SK-N-SH (cell line): ENCODE data around the gene CD63. TPM values are rescaled to one million over a fixed set of nuclear protein-coding genes. Genes with fewer than 3 reads are reported as not detected.
A peak's percentile ranks its signal among the peaks of the same experiment; 100 is the strongest.

Experiments
- CTCF ChIA-PET: fragments of 300-600, 350-600 bp; formaldehyde crosslinking; extraction: SDS; loops from one replicate; lab custom pipeline; 2021; lab: Yijun Ruan, JAX
- POLR2A ChIA-PET: fragments of 350-600 bp; sonication (Branson Sonifier 250); formaldehyde crosslinking; extraction: SDS; loops from one replicate; lab custom pipeline; 2020; ENCODE audit warnings: antibody characterized with exemption, inconsistent platforms; lab: Yijun Ruan, JAX
- DNase-seq: peaks from one replicate; pipeline ENCODE4 v3.0.0; 2012
- H2AFZ ChIP-seq: fragments of 200-600 bp; sonication (generic); 2 replicates; pipeline ENCODE4 v1.8.1; 2016; ENCODE audit warnings: antibody characterized with exemption, mild to moderate bottlenecking, low read depth
- H3F3A ChIP-seq: fragments of 200-600 bp; sonication (generic); replicated peaks from 2 replicates; pipeline ENCODE3; 2016; ENCODE audit warnings: antibody characterized with exemption, mild to moderate bottlenecking; ENCODE audit not compliant: insufficient read depth
- H3K27ac ChIP-seq, 2 experiments: fragments of 200-500 bp in 1 of 2; fragments of 200-600 bp in 1 of 2; sonication (Bioruptor generic) in 1 of 2; sonication (generic), shearing (Covaris generic) in 1 of 2; 2 replicates each; pipeline versions ENCODE4 v1.5.1 to v1.6.1; 2014 to 2016; ENCODE audit warnings: low read depth in 2 of 2, inconsistent platforms in 1 of 2, low read length in 1 of 2, mild to moderate bottlenecking in 1 of 2, mixed read lengths in 1 of 2
- H3K27me3 ChIP-seq: fragments of 200-600 bp; sonication (generic), shearing (Covaris generic); 2 replicates; pipeline ENCODE4 v1.6.1; 2016; ENCODE audit warnings: mixed run types; ENCODE audit not compliant: insufficient read depth
- H3K36me3 ChIP-seq, 2 experiments: fragments of 200-500 bp in 1 of 2; fragments of 200-600 bp in 1 of 2; sonication (Bioruptor generic) in 1 of 2; sonication (generic) in 1 of 2; replicated peaks in 1 of 2; 2 replicates each; pipeline versions ENCODE3 to v1.5.1; 2014 to 2016; ENCODE audit warnings: low read length in 1 of 2, mild to moderate bottlenecking in 1 of 2; ENCODE audit not compliant: insufficient read depth in 2 of 2, control insufficient read depth in 1 of 2
- H3K4me1 ChIP-seq, 2 experiments: fragments of 200-500 bp in 1 of 2; fragments of 200-600 bp in 1 of 2; sonication (Bioruptor generic) in 1 of 2; sonication (generic), shearing (Covaris generic) in 1 of 2; 2 replicates each; pipeline versions ENCODE4 v1.5.1 to v1.6.1; 2014 to 2016; ENCODE audit warnings: low read depth in 1 of 2, low read length in 1 of 2, mixed run types in 1 of 2; ENCODE audit not compliant: insufficient read depth in 2 of 2, control insufficient read depth in 1 of 2
- H3K4me2 ChIP-seq: fragments of 200-600 bp; sonication (generic), shearing (Covaris generic); 2 replicates; pipeline ENCODE4 v1.6.1; 2017; ENCODE audit warnings: mixed run types
- H3K4me3 ChIP-seq, 2 experiments: fragments of 200-500 bp in 1 of 2; fragments of 200-600 bp in 1 of 2; sonication (Bioruptor generic) in 1 of 2; sonication (generic), shearing (Covaris generic) in 1 of 2; 2 replicates each; pipeline versions ENCODE4 v1.5.1 to v1.8.1; 2014 to 2016; ENCODE audit warnings: low read depth in 2 of 2, inconsistent platforms in 1 of 2, low read length in 1 of 2, mild to moderate bottlenecking in 1 of 2, mixed read lengths in 1 of 2, moderate library complexity in 1 of 2
- H3K79me2 ChIP-seq: fragments of 200-600 bp; sonication (generic); 2 replicates; pipeline ENCODE4 v1.8.1; 2017; ENCODE audit warnings: mild to moderate bottlenecking; ENCODE audit not compliant: insufficient read depth
- H3K9ac ChIP-seq: fragments of 200-600 bp; sonication (generic); 2 replicates; pipeline ENCODE4 v1.6.1; 2017; ENCODE audit warnings: mixed run types
- H3K9me2 ChIP-seq: fragments of 200-600 bp; sonication (generic); 2 replicates; pipeline ENCODE4 v1.6.1; 2017; ENCODE audit warnings: mixed run types
- H3K9me3 ChIP-seq: fragments of 200-600 bp; sonication (generic); 2 replicates; pipeline ENCODE4 v1.6.1; 2017; ENCODE audit warnings: mixed run types, mild to moderate bottlenecking, moderate library complexity
- H4K20me1 ChIP-seq: fragments of 200-600 bp; sonication (generic); 2 replicates; pipeline ENCODE4 v1.6.1; 2017; ENCODE audit warnings: mild to moderate bottlenecking, mixed run types; ENCODE audit not compliant: insufficient read depth
- EP300 ChIP-seq, 2 experiments: IDR thresholded peaks; 2 replicates each; pipeline versions ENCODE4 v1.4.0 to v1.6.1; 2012; ENCODE audit warnings: borderline replicate concordance in 1 of 2, low read depth in 1 of 2, low read length in 1 of 2
- FOXJ3 ChIP-seq: sonication (generic); formaldehyde crosslinking; IDR thresholded peaks from 2 replicates; pipeline ENCODE4 v1.5.1; 2020; ENCODE audit warnings: mild to moderate bottlenecking, missing genetic modification reagents
- FOXM1 ChIP-seq: IDR thresholded peaks from 2 replicates; pipeline ENCODE4 v1.4.0; 2012; ENCODE audit warnings: low read depth, mild to moderate bottlenecking
- GABPA ChIP-seq: IDR thresholded peaks from 2 replicates; pipeline ENCODE4 v1.4.0; 2012; ENCODE audit warnings: low read depth, mild to moderate bottlenecking
- JUND ChIP-seq: IDR thresholded peaks from 2 replicates; pipeline ENCODE4 v1.4.0; 2012
- MEF2A ChIP-seq: IDR thresholded peaks from 2 replicates; pipeline ENCODE4 v1.4.0; 2012; ENCODE audit warnings: low read depth, borderline replicate concordance
- MXI1 ChIP-seq: IDR thresholded peaks from 2 replicates; pipeline ENCODE4 v1.6.1; 2012; ENCODE audit warnings: mild to moderate bottlenecking, low read depth, low read length, improper control_type of control experiment
- NFIC ChIP-seq: IDR thresholded peaks from 2 replicates; pipeline ENCODE4 v1.4.0; 2012; ENCODE audit warnings: borderline replicate concordance
- NRF1 ChIP-seq: IDR thresholded peaks from 2 replicates; pipeline ENCODE4 v1.6.1; 2012; ENCODE audit warnings: low read depth, mild to moderate bottlenecking, low read length
- POLR2AphosphoS5 ChIP-seq: IDR thresholded peaks from 2 replicates; pipeline ENCODE4 v1.6.1; 2012; ENCODE audit warnings: low read depth, low read length
- RAD21 ChIP-seq: IDR thresholded peaks from 2 replicates; pipeline ENCODE4 v1.6.1; 2012; ENCODE audit warnings: mild to moderate bottlenecking, low read length
- RCOR1 ChIP-seq: fragments of 150-350 bp; IDR thresholded peaks from 2 replicates; pipeline ENCODE4 v1.6.1; 2017; ENCODE audit warnings: antibody characterized with exemption, low read length
- RFX5 ChIP-seq: IDR thresholded peaks from 2 replicates; pipeline ENCODE4 v1.6.1; 2012; ENCODE audit warnings: mild to moderate bottlenecking, improper control_type of control experiment, low read length
- RXRA ChIP-seq: IDR thresholded peaks from 2 replicates; pipeline ENCODE4 v1.4.0; 2012; ENCODE audit warnings: low read depth, mild to moderate bottlenecking, borderline replicate concordance
- SMC3 ChIP-seq: IDR thresholded peaks from 2 replicates; pipeline ENCODE4 v1.6.1; 2012; ENCODE audit warnings: low read depth, low read length, improper control_type of control experiment
- TAF1 ChIP-seq: IDR thresholded peaks from 2 replicates; pipeline ENCODE4 v1.6.1; 2012; ENCODE audit warnings: low read depth, mild to moderate bottlenecking, low read length, moderate library complexity, borderline replicate concordance
- TCF12 ChIP-seq: IDR thresholded peaks from 2 replicates; pipeline ENCODE4 v1.4.0; 2012
- TEAD4 ChIP-seq: IDR thresholded peaks from 2 replicates; pipeline ENCODE4 v1.4.0; 2012; ENCODE audit warnings: mild to moderate bottlenecking, borderline replicate concordance; ENCODE audit not compliant: insufficient read depth
- YY1 ChIP-seq: IDR thresholded peaks from 2 replicates; pipeline ENCODE4 v1.4.0; 2012; ENCODE audit warnings: low read depth, mild to moderate bottlenecking
- WGBS: methylation state at CpG from one replicate; pipeline ENCODE4 v1.1.6; 2017; ENCODE audit warnings: low lambda C conversion rate; 5-methylcytosine and 5-hydroxymethylcytosine counted together
- polyA plus RNA-seq, 3 experiments: library from polyadenylated mRNA; depleted of rRNA; stranded (reverse); fragments of >200 nt; gene quantifications; 2 replicates each; pipeline ENCODE4 v1.2.3, GENCODE V29; 2012
- TF ChIP-seq, protein P1 (sequence below): IDR thresholded peaks from 2 replicates; pipeline ENCODE4; 2012
- TF ChIP-seq, protein P2 (sequence below): IDR thresholded peaks from 2 replicates; pipeline ENCODE4 v1.6.1; 2012; ENCODE audit warnings: mild to moderate bottlenecking, low read depth, low read length, moderate library complexity
- TF ChIP-seq, protein P3 (sequence below): fragments of 150-350 bp; IDR thresholded peaks from 2 replicates; pipeline ENCODE4 v1.6.1; 2016; ENCODE audit warnings: mild to moderate bottlenecking, low read depth, low read length

Gene CD63
- polyA plus RNA-seq, 1 of the 3 experiments (the other 2 are of a cell fraction) = 1,465 TPM

DNA sequence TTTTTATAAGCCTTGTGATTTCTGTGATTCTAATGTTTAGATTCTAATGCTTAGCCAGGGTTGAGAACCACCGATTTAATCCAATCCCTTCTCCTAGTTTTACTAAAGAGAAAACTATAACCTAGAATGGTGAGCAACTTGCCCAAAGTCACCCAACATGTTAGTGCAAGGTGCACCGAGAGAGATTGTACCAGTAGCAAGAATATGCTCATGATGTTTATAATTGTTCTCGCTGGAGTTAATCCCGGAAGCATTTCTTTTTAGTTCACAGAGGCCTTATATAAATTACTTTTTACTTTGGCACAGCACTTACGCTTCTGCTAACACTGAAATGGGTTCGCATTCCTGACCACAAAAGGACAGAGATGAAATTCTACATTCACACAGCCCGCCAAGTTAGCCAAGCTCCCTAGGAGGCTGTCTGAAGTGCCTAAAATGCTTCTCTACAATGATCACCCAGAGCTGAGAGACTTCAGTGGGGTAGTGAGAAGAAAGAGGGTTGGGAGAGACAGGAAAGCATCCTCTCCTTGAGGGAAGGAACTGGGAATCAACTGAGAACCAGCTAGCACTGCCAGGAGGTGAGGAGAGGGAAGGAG, 13.5 kb downstream of the CD63 start:
- peak overlapping the region; percentile 67 to 92 for H3K4me3 ChIP-seq
- CTCF ChIA-PET = interaction anchor here (0.8 to 11.2 kb wide), 7 partner anchors 10 to 526 kb away, joined by 3 to 202 read pairs (median 6); no protein-coding TSS in a partner anchor
- no peaks in the 10 kb centered on the region for H4K20me1 ChIP-seq
- H3K4me1 ChIP-seq = peaks cover 23 to 26% of the 10 kb centered on the region in 2 experiments
- peaks cover 14% of the 10 kb centered on the region for H3F3A ChIP-seq
- H3K79me2 ChIP-seq = peaks cover 13% of the 10 kb centered on the region; the same call in 1 of the 2 replicates
- H3K9ac ChIP-seq = peak overlapping the region; percentile 86
- DNase-seq = peak; percentile 45
- POLR2A ChIA-PET = interaction anchor here (1.5 to 1.6 kb wide), 3 partner anchors 8 to 15 kb away, joined by 3 to 8 read pairs (median 6); partner anchors contain the start of genes CD63 and ITGA7
- H2AFZ ChIP-seq = peak overlapping the region; percentile 93
- 67% methylated on average over 7 of the region's 7 CpGs for WGBS
- TF ChIP-seq GABPA (no peak), FOXJ3 (CRISPR knock-in tag) (no peak), TCF12 (no peak), RCOR1 (no peak), YY1 (no peak), MEF2A (no peak), MXI1 (no peak), NFIC (no peak), POLR2AphosphoS5 (no peak)
- TF ChIP-seq, protein P1, sequence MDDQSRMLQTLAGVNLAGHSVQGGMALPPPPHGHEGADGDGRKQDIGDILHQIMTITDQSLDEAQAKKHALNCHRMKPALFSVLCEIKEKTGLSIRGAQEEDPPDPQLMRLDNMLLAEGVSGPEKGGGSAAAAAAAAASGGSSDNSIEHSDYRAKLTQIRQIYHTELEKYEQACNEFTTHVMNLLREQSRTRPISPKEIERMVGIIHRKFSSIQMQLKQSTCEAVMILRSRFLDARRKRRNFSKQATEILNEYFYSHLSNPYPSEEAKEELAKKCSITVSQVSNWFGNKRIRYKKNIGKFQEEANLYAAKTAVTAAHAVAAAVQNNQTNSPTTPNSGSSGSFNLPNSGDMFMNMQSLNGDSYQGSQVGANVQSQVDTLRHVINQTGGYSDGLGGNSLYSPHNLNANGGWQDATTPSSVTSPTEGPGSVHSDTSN = no peak
- TF ChIP-seq, protein P2, sequence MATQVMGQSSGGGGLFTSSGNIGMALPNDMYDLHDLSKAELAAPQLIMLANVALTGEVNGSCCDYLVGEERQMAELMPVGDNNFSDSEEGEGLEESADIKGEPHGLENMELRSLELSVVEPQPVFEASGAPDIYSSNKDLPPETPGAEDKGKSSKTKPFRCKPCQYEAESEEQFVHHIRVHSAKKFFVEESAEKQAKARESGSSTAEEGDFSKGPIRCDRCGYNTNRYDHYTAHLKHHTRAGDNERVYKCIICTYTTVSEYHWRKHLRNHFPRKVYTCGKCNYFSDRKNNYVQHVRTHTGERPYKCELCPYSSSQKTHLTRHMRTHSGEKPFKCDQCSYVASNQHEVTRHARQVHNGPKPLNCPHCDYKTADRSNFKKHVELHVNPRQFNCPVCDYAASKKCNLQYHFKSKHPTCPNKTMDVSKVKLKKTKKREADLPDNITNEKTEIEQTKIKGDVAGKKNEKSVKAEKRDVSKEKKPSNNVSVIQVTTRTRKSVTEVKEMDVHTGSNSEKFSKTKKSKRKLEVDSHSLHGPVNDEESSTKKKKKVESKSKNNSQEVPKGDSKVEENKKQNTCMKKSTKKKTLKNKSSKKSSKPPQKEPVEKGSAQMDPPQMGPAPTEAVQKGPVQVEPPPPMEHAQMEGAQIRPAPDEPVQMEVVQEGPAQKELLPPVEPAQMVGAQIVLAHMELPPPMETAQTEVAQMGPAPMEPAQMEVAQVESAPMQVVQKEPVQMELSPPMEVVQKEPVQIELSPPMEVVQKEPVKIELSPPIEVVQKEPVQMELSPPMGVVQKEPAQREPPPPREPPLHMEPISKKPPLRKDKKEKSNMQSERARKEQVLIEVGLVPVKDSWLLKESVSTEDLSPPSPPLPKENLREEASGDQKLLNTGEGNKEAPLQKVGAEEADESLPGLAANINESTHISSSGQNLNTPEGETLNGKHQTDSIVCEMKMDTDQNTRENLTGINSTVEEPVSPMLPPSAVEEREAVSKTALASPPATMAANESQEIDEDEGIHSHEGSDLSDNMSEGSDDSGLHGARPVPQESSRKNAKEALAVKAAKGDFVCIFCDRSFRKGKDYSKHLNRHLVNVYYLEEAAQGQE = no peak
- peaks cover 0 to 3% of the 10 kb centered on the region in 2 experiments for H3K36me3 ChIP-seq
- peak overlapping the region; percentile 87 to 92 for H3K27ac ChIP-seq
- H3K9me2 ChIP-seq = no peaks in the 10 kb centered on the region
- H3K4me2 ChIP-seq = peak overlapping the region; percentile 89
- no peaks in the 10 kb centered on the region for H3K9me3 ChIP-seq
- H3K27me3 ChIP-seq = no peaks in the 10 kb centered on the region

DNA sequence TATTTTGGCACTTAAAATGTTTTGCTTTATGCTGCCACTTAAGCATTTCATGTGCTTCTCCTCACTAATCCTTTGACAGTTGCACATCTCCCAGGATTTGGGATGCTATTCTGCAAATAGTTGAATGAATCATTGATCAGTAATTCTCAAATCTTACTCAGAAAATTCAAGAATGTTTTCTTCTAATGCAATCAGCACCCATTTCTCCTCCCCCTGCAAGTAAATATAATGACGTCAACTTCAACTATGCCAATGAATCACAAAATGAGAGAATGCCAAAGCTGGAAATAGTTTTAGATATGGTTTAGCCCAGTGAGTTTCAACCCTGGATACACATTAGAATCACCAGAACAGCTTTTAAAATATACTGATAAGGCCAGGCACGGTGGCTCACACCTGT, 15.1 kb downstream of the CD63 start:
- peaks cover 13 to 18% of the 10 kb centered on the region in 2 experiments; a peak in 3 of 4 replicates for H3K4me1 ChIP-seq
- TF ChIP-seq TAF1 (no peak), RXRA (no peak), FOXJ3 (CRISPR knock-in tag) (no peak), TCF12 (peak; percentile 42; the same call in 1 of the 2 replicates), JUND (peak; percentile 61), NRF1 (no peak), FOXM1 (no peak), NFIC (peak; percentile 13; the same call in 1 of the 2 replicates), EP300 (IDR thresholded peaks at IDR 0.05; ENCODE audit: borderline replicate concordance in 1 of 2, low read depth in 1 of 2, low read length in 1 of 2) (peak in 1 of 2 experiments; percentile 43; a peak in 1 of 4 replicates), SMC3 (no peak), RFX5 (no peak), MEF2A (no peak), RAD21 (no peak), TEAD4 (peak; percentile 33; the same call in 1 of the 2 replicates)
- TF ChIP-seq, protein P3, sequence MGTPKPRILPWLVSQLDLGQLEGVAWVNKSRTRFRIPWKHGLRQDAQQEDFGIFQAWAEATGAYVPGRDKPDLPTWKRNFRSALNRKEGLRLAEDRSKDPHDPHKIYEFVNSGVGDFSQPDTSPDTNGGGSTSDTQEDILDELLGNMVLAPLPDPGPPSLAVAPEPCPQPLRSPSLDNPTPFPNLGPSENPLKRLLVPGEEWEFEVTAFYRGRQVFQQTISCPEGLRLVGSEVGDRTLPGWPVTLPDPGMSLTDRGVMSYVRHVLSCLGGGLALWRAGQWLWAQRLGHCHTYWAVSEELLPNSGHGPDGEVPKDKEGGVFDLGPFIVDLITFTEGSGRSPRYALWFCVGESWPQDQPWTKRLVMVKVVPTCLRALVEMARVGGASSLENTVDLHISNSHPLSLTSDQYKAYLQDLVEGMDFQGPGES = no peak

More for the DNA sequence above, 15.1 kb downstream of the CD63 start:
- no peaks in the 10 kb centered on the region for H3K36me3 ChIP-seq
- H3K9me3 ChIP-seq = no peaks in the 10 kb centered on the region
- ChIA-PET POLR2A (no interaction called here), CTCF (interaction anchor here (0.8 kb wide), 1 partner anchor 58 kb away, joined by 3 read pairs; no protein-coding TSS in a partner anchor)
- no peak for DNase-seq
- H4K20me1 ChIP-seq = no peaks in the 10 kb centered on the region
- no peaks in the 10 kb centered on the region for H3K9me2 ChIP-seq
- no peak overlapping the region for H2AFZ ChIP-seq
- H3K4me2 ChIP-seq = no peak overlapping the region
- H3K79me2 ChIP-seq = peaks cover 13% of the 10 kb centered on the region; the same call in 1 of the 2 replicates
- H3K27ac ChIP-seq = peak overlapping the region in 1 of 2 experiments; percentile 64; a peak in 1 of 4 replicates
- H3K27me3 ChIP-seq = no peaks in the 10 kb centered on the region; the same call in 1 of the 2 replicates
- 31% methylated on average over 2 of the region's 2 CpGs for WGBS
- H3F3A ChIP-seq = peaks cover 9% of the 10 kb centered on the region
- no peak overlapping the region for H3K4me3 ChIP-seq
- no peak overlapping the region for H3K9ac ChIP-seq
